OCI-LY1 (cell line): ENCODE results near the gene CCDC78.

ENCODE experiments used
- EZH2 ChIP-seq: fragments of 200-600 bp; sonication (generic), shearing (Covaris generic); IDR thresholded peaks from 2 replicates; pipeline ENCODE4 v1.8.0; 2017; ENCODE audit warnings: borderline replicate concordance, mixed run types, mild to moderate bottlenecking, antibody characterized with exemption, low read length, moderate library complexity, mixed read lengths
- TF ChIP-seq, protein P1 (sequence below): fragments of 200-600 bp; sonication (generic), shearing (Covaris generic); IDR thresholded peaks from 2 replicates; pipeline ENCODE4 v1.5.1; 2017; ENCODE audit warnings: mild to moderate bottlenecking, antibody characterized with exemption, low read length, moderate library complexity, mixed read lengths

DNA sequence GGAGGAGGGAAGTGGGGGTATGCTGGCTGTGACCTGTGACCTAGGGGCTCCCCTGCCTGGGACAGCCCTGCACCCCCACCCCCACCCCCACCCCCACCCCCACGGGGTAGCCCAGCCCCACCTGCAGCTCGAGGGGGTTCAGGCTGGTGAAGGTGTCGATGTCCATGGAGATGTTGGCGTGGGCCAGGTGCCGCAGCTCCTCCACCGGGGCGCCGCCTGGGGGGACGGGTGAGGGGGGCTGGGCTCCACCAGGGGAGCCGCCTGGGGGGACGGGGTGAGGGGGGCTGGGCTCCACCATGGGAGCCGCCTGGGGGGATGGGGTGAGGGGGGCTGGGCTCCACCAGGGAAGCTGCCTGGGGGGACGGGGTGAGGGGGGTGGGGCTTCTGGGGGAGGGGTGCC lies 44.2 kb upstream of the CCDC78 start:
- TF ChIP-seq, protein P1, sequence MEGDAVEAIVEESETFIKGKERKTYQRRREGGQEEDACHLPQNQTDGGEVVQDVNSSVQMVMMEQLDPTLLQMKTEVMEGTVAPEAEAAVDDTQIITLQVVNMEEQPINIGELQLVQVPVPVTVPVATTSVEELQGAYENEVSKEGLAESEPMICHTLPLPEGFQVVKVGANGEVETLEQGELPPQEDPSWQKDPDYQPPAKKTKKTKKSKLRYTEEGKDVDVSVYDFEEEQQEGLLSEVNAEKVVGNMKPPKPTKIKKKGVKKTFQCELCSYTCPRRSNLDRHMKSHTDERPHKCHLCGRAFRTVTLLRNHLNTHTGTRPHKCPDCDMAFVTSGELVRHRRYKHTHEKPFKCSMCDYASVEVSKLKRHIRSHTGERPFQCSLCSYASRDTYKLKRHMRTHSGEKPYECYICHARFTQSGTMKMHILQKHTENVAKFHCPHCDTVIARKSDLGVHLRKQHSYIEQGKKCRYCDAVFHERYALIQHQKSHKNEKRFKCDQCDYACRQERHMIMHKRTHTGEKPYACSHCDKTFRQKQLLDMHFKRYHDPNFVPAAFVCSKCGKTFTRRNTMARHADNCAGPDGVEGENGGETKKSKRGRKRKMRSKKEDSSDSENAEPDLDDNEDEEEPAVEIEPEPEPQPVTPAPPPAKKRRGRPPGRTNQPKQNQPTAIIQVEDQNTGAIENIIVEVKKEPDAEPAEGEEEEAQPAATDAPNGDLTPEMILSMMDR: no peak
- no peak for TF ChIP-seq EZH2
